Measurements from ENCODE around the gene SLC5A10.
"Not testable (repeated sequence)": the region's sequence is repeated elsewhere in the genome, so short reads cannot be mapped to it uniquely, and the experiment has no call there.

DNA sequence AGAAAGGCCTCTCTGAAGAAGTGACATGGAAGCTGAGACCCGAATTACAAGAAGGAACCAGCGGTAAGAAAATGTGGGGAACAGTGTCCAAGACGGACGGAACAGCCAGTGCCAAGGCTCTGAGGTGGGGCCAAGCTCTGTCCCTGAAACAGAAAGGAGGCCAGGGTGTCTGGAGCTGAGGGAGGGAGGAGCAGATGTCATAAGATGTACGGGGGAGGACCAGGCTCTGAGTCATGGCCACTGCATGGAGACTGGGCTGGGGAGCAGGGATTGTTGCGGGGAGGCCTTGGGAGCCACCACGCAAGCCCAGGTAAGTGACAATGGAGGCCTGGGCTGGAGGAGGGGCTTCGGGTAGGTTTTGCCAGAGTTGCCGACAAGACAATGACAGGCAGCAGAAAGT, 92.7 kb downstream of the SLC5A10 start:
- not testable (repeated sequence) for TF ChIP-seq EZH2 (optimal IDR thresholded peaks at IDR 0.05; ENCODE audit: low read depth, low read length); EZH2phosphoT487 (IDR thresholded peaks at IDR 0.05; ENCODE audit: low read length)
- TF ChIP-seq, protein P1, sequence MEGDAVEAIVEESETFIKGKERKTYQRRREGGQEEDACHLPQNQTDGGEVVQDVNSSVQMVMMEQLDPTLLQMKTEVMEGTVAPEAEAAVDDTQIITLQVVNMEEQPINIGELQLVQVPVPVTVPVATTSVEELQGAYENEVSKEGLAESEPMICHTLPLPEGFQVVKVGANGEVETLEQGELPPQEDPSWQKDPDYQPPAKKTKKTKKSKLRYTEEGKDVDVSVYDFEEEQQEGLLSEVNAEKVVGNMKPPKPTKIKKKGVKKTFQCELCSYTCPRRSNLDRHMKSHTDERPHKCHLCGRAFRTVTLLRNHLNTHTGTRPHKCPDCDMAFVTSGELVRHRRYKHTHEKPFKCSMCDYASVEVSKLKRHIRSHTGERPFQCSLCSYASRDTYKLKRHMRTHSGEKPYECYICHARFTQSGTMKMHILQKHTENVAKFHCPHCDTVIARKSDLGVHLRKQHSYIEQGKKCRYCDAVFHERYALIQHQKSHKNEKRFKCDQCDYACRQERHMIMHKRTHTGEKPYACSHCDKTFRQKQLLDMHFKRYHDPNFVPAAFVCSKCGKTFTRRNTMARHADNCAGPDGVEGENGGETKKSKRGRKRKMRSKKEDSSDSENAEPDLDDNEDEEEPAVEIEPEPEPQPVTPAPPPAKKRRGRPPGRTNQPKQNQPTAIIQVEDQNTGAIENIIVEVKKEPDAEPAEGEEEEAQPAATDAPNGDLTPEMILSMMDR (IDR thresholded peaks at IDR 0.05; ENCODE audit: low read length) = not testable (repeated sequence)
